GM12878 (cell line): ENCODE results near the gene SEC31B. TPM values are rescaled to one million over a fixed set of nuclear protein-coding genes. Genes with fewer than 3 reads are reported as not detected.

ENCODE experiments used
- ATAC-seq: fragments of 200-7000 bp; cut with Tn5 transposase; 3 replicates; pipeline ENCODE4 v1.9.1; 2020; ENCODE audit warnings: mild to moderate bottlenecking, moderate library complexity
- BruUV-seq: library from RNA; stranded (reverse); fragments of 400-500 nt; replicated peaks from 2 replicates; lab custom pipeline; 2021; lab: Mats Ljungman, UMichigan
- CTCF ChIA-PET: fragments of 300-600 bp; sonication (Branson Sonifier 250); formaldehyde crosslinking; extraction: SDS; loops from one replicate; lab custom pipeline; 2021; ENCODE audit warnings: inconsistent platforms; lab: Yijun Ruan, JAX
- POLR2A ChIA-PET: fragments of 350-600 bp; formaldehyde crosslinking; extraction: SDS; loops from one replicate; lab custom pipeline; 2021; ENCODE audit warnings: inconsistent platforms; lab: Charles Lee
- RAD21 ChIA-PET: fragments of 300-600 bp; sonication (Branson Sonifier 250); formaldehyde crosslinking; loops from one replicate; lab custom pipeline; 2023; ENCODE audit warnings: antibody characterized with exemption; ENCODE audit not compliant: unreplicated experiment; lab: Charles Lee
- SMC1A ChIA-PET: fragments of 300-600 bp; sonication (Branson Sonifier 250); formaldehyde crosslinking; loops from one replicate; lab custom pipeline; 2023; ENCODE audit not compliant: unreplicated experiment, uncharacterized antibody; lab: Charles Lee
- DNase-seq: peaks from one replicate; pipeline ENCODE4 v3.0.0-alpha.2; 2011; ENCODE audit warnings: low read depth, low spot score
- FAIRE-seq: peaks from 3 replicates; lab custom pipeline; 2011; peaks lifted over from hg19 to GRCh38; lab: Jason Lieb, UNC
- H2AFZ ChIP-seq: 2 replicates; pipeline ENCODE4 v1.6.0; 2011; ENCODE audit warnings: low read depth, low read length, control low read depth; ENCODE audit not compliant: control insufficient read depth
- H3K27ac ChIP-seq: 2 replicates; pipeline ENCODE4 v1.5.1; 2011; ENCODE audit warnings: control low read depth; ENCODE audit not compliant: control insufficient read depth, insufficient read depth
- H3K27me3 ChIP-seq, 2 experiments: replicated peaks in 1 of 2; 2 replicates each; pipeline versions ENCODE4 v1.6.0 to v1.6.1; 2011; ENCODE audit warnings: low read length in 1 of 2; ENCODE audit not compliant: control insufficient read depth in 2 of 2, insufficient read depth in 2 of 2
- H3K36me3 ChIP-seq, 2 experiments: 2 replicates each; pipeline ENCODE4 v1.5.1; 2011; ENCODE audit warnings: low read length in 1 of 2; ENCODE audit not compliant: control insufficient read depth in 2 of 2, insufficient read depth in 2 of 2
- H3K4me1 ChIP-seq: 2 replicates; pipeline ENCODE4 v1.6.1; 2011; ENCODE audit warnings: mild to moderate bottlenecking, low read length, moderate library complexity, mixed read lengths; ENCODE audit not compliant: control insufficient read depth, insufficient read depth
- H3K4me2 ChIP-seq: 2 replicates; pipeline ENCODE4 v1.6.0; 2011; ENCODE audit warnings: control low read depth; ENCODE audit not compliant: control insufficient read depth, insufficient read depth
- H3K4me3 ChIP-seq: fragments of 200-600 bp; sonication (generic); 2 replicates; pipeline ENCODE4 v1.5.1; 2016
- H3K79me2 ChIP-seq: 2 replicates; pipeline ENCODE4 v1.6.0; 2011; ENCODE audit warnings: low read length; ENCODE audit not compliant: control insufficient read depth, insufficient read depth
- H3K9ac ChIP-seq: 2 replicates; pipeline ENCODE4 v1.8.0; 2011; ENCODE audit warnings: low read length, control low read depth, mixed read lengths; ENCODE audit not compliant: control insufficient read depth, insufficient read depth
- H3K9me3 ChIP-seq: replicated peaks from 3 replicates; pipeline ENCODE4 v1.5.1; 2011; ENCODE audit warnings: mild to moderate bottlenecking, low read length; ENCODE audit not compliant: control insufficient read depth, insufficient read depth
- H4K20me1 ChIP-seq: 2 replicates; pipeline ENCODE4 v1.6.0; 2011; ENCODE audit not compliant: control insufficient read depth, insufficient read depth
- BACH1 ChIP-seq: fragments of 450-650 bp; IDR thresholded peaks from 2 replicates; pipeline ENCODE4 v1.6.1; 2017; ENCODE audit warnings: mild to moderate bottlenecking, borderline replicate concordance
- CBFB ChIP-seq: IDR thresholded peaks from 2 replicates; pipeline ENCODE4 v1.6.1; 2016; ENCODE audit warnings: antibody characterized with exemption, low read depth
- ESRRA ChIP-seq: IDR thresholded peaks from 2 replicates; pipeline ENCODE4 v1.6.1; 2012; ENCODE audit warnings: mild to moderate bottlenecking, low read length, improper control_type of control experiment
- FOXM1 ChIP-seq: IDR thresholded peaks from 2 replicates; pipeline ENCODE4 v1.6.1; 2012; ENCODE audit warnings: low read depth, mild to moderate bottlenecking, inconsistent platforms, low read length, moderate library complexity
- HDGF ChIP-seq: fragments of 450-650 bp; IDR thresholded peaks from 2 replicates; pipeline ENCODE4 v1.6.1; 2016; ENCODE audit warnings: antibody characterized with exemption
- KDM1A ChIP-seq: fragments of 200-600 bp; sonication (generic); IDR thresholded peaks from 2 replicates; pipeline ENCODE4 v1.6.1; 2016; ENCODE audit warnings: borderline replicate concordance
- NRF1 ChIP-seq: conservative IDR thresholded peaks from 2 replicates; pipeline ENCODE4 v1.6.1; 2011; ENCODE audit warnings: mild to moderate bottlenecking, low read depth, low read length, improper control_type of control experiment
- SUZ12 ChIP-seq: fragments of 200-600 bp; sonication (generic); IDR thresholded peaks from one replicate; pipeline ENCODE4 v1.6.1; 2018; ENCODE audit warnings: antibody characterized with exemption, mild to moderate bottlenecking; ENCODE audit not compliant: unreplicated experiment
- TCF12 ChIP-seq: IDR thresholded peaks from 2 replicates; pipeline ENCODE4 v1.6.1; 2011; ENCODE audit warnings: low read depth, mild to moderate bottlenecking, low read length
- ZNF622 ChIP-seq: fragments of 450-650 bp; IDR thresholded peaks from 2 replicates; pipeline ENCODE4 v1.6.1; 2017; ENCODE audit warnings: mild to moderate bottlenecking, inconsistent platforms
- WGBS: methylation state at CpG from one replicate; pipeline ENCODE4 v1.1.6; 2016; ENCODE audit warnings: low lambda C conversion rate; ENCODE audit not compliant: insufficient replicate concordance, insufficient coverage; ENCODE audit errors: missing lambda C conversion rate; 5-methylcytosine and 5-hydroxymethylcytosine counted together
- in situ Hi-C: fragments of 300-500 bp; cut with MboI; formaldehyde crosslinking; loops from 9 replicates; pipeline ENCODE4 v1.14.3; 2018; ENCODE audit warnings: mixed read lengths
- intact Hi-C: fragments of 100-400 bp; cut with micrococcal nuclease; formaldehyde crosslinking; loops from one replicate; pipeline ENCODE4 v1.14.2; 2022; ENCODE audit not compliant: unreplicated experiment
- polyA plus RNA-seq, 11 experiments: library from polyadenylated mRNA; depleted of rRNA in 4 of 11; unstranded in 6 of 11; stranded (reverse) in 5 of 11; fragments of >200 nt; fragmentation: Nextera tagmentation in 4 of 11; fragmentation: Illumina TruSeq in 1 of 11; extraction: Ambion mirVana in 4 of 11; extraction: Trizol in 1 of 11; gene quantifications; 1 replicate in 1 of 11; 2 replicates in 10 of 11; pipeline versions ENCODE4 v1.2.1 to v1.2.3, GENCODE V29; 2011 to 2016; ENCODE audit warnings: inconsistent platforms in 2 of 11, missing spikeins in 2 of 11, low read depth in 1 of 11
- total RNA-seq, 4 experiments: library from RNA; depleted of rRNA in 3 of 4; stranded (reverse); fragments of >200 nt in 3 of 4; fragmentation: Illumina TruSeq in 1 of 4; extraction: Trizol in 1 of 4; gene quantifications; 2 replicates each; pipeline versions ENCODE4 v1.2.1 to v1.2.3, GENCODE V29; 2013 to 2021
- TF ChIP-seq, protein P1 (sequence below): fragments of 450-650 bp; formaldehyde crosslinking; IDR thresholded peaks from 2 replicates; pipeline ENCODE4 v1.4.0; 2022; ENCODE audit warnings: mild to moderate bottlenecking, moderate library complexity
- TF ChIP-seq, protein P2 (sequence below): fragments of 450-650 bp; IDR thresholded peaks from 2 replicates; pipeline ENCODE4 v1.6.1; 2016; ENCODE audit warnings: mild to moderate bottlenecking
- TF ChIP-seq, protein P3 (sequence below): fragments of 450-650 bp; IDR thresholded peaks from 2 replicates; pipeline ENCODE4 v1.6.1; 2017; ENCODE audit warnings: borderline replicate concordance
- TF ChIP-seq, protein P4 (sequence below): IDR thresholded peaks from 2 replicates; pipeline ENCODE4 v1.6.1; 2011; ENCODE audit warnings: borderline replicate concordance, low read depth, mild to moderate bottlenecking, moderate library complexity, mixed read lengths, low read length; ENCODE audit not compliant: insufficient read depth; ENCODE audit errors: extremely low read length

The SEC31B gene
- total and polyA plus RNA-seq, 10 of the 15 experiments (the other 5 are each of a cell fraction or from before 2014, with no cell fraction given), result 3.4 to 24.3 (median 9.9) TPM

DNA sequence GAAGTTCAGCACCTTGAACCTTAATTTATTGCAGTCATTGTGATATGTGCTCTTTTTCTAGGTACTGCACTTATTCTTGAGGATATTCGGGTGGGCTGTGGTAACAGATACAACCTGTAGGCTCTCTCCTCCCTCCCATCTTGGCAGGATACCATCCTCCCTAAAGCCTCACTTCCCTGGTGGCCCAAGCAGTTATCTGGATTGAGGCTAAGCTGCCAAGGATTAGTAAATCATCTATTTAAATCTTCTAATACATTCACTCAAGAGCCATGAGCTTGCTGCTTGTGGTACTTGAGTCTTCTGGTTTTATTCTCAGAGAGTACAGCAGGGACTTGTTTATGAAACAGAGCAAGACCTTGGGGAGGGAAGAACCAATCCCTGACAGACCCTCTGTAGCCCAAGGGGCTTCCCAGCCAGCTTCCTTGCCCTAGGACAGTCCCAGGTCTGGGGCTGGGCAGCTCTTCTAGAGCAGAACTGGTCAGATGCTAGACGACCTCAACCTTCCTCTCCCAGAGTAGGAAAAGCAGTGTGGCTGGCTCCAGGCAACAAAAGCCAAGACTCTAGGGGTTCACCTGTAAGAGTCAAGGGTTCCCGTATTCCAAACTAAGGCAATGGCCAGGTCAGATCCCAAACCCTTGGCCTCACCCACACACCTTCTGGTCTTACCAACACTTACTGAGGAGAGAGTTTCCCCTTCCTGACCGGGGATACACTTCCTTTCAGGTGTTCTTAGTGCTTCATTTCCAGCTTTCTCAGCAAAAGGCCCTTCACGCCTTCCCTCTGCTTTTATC is 35.6 kb downstream of the SEC31B start:
- Histone ChIP-seq H2AFZ (no peak overlapping the region), H3K9me3 (no peaks in the 10 kb centered on the region), H3K36me3 (peaks cover 5% of the 10 kb centered on the region in 2 experiments; a peak in 3 of 4 replicates), H4K20me1 (peaks cover 2% of the 10 kb centered on the region; the same call in 1 of the 2 replicates), H3K79me2 (no peaks in the 10 kb centered on the region), H3K4me2 (no peak overlapping the region), H3K4me3 (no peak overlapping the region), H3K27ac (no peak overlapping the region), H3K4me1 (peaks cover 5% of the 10 kb centered on the region), H3K9ac (no peak overlapping the region), H3K27me3 (peaks cover 0 to 6% of the 10 kb centered on the region in 2 experiments; a peak in 1 of 4 replicates)
- POLR2A ChIA-PET, result no interaction called here
- DNase-seq (no peak), FAIRE-seq (no peak), ATAC-seq (no peak)
- CTCF ChIA-PET, result interaction anchor here (0.7 to 5.5 kb wide), 8 partner anchors 10 to 1868 kb away, joined by 3 to 49 read pairs (median 8); no protein-coding TSS in a partner anchor
- SMC1A ChIA-PET, result interaction anchor here (1.0 to 1.7 kb wide), 2 partner anchors 11 to 144 kb away, joined by 4 to 7 read pairs; no protein-coding TSS in a partner anchor
- RAD21 ChIA-PET, result interaction anchor here (1.5 kb wide), 1 partner anchor 34 kb away, joined by 6 read pairs; no protein-coding TSS in a partner anchor
- intact Hi-C loops (no loop called here), in situ Hi-C loops (no loop called here)
- no TSS peak for BruUV-seq
- WGBS, result 72% methylated on average over 5 of the region's 5 CpGs
- TF ChIP-seq TCF12 (no peak), FOXM1 (no peak), CBFB (no peak), HDGF (no peak), KDM1A (no peak), ESRRA (no peak), ZNF622 (no peak), NRF1 (no peak), SUZ12 (no peak), BACH1 (no peak)
- TF ChIP-seq, protein P1, sequence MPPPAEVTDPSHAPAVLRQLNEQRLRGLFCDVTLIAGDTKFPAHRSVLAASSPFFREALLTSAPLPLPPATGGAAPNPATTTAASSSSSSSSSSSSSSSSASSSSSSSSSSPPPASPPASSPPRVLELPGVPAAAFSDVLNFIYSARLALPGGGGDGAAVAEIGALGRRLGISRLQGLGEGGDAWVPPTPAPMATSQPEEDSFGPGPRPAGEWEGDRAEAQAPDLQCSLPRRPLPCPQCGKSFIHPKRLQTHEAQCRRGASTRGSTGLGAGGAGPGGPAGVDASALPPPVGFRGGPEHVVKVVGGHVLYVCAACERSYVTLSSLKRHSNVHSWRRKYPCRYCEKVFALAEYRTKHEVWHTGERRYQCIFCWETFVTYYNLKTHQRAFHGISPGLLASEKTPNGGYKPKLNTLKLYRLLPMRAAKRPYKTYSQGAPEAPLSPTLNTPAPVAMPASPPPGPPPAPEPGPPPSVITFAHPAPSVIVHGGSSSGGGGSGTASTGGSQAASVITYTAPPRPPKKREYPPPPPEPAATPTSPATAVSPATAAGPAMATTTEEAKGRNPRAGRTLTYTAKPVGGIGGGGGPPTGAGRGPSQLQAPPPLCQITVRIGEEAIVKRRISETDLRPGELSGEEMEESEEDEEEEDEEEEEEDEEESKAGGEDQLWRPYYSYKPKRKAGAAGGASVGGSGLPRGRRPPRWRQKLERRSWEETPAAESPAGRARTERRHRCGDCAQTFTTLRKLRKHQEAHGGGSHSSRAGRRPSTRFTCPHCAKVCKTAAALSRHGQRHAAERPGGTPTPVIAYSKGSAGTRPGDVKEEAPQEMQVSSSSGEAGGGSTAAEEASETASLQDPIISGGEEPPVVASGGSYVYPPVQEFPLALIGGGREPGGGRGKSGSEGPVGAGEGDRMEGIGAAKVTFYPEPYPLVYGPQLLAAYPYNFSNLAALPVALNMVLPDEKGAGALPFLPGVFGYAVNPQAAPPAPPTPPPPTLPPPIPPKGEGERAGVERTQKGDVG, result no peak
- TF ChIP-seq, protein P2, sequence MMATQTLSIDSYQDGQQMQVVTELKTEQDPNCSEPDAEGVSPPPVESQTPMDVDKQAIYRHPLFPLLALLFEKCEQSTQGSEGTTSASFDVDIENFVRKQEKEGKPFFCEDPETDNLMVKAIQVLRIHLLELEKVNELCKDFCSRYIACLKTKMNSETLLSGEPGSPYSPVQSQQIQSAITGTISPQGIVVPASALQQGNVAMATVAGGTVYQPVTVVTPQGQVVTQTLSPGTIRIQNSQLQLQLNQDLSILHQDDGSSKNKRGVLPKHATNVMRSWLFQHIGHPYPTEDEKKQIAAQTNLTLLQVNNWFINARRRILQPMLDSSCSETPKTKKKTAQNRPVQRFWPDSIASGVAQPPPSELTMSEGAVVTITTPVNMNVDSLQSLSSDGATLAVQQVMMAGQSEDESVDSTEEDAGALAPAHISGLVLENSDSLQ, result no peak
- TF ChIP-seq, protein P3, sequence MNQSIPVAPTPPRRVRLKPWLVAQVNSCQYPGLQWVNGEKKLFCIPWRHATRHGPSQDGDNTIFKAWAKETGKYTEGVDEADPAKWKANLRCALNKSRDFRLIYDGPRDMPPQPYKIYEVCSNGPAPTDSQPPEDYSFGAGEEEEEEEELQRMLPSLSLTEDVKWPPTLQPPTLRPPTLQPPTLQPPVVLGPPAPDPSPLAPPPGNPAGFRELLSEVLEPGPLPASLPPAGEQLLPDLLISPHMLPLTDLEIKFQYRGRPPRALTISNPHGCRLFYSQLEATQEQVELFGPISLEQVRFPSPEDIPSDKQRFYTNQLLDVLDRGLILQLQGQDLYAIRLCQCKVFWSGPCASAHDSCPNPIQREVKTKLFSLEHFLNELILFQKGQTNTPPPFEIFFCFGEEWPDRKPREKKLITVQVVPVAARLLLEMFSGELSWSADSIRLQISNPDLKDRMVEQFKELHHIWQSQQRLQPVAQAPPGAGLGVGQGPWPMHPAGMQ, result no peak
- TF ChIP-seq, protein P4, sequence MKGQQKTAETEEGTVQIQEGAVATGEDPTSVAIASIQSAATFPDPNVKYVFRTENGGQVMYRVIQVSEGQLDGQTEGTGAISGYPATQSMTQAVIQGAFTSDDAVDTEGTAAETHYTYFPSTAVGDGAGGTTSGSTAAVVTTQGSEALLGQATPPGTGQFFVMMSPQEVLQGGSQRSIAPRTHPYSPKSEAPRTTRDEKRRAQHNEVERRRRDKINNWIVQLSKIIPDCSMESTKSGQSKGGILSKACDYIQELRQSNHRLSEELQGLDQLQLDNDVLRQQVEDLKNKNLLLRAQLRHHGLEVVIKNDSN, result no peak
